SK-N-SH (cell line): ENCODE results near the gene TRIM9. TPM values are rescaled to one million over a fixed set of nuclear protein-coding genes. Genes with fewer than 3 reads are reported as not detected.
"Not testable (repeated sequence)": the region's sequence is repeated elsewhere in the genome, so short reads cannot be mapped to it uniquely, and the experiment has no call there.

ENCODE experiments used
- CTCF ChIA-PET: fragments of 300-600, 350-600 bp; formaldehyde crosslinking; extraction: SDS; loops from one replicate; lab custom pipeline; 2021; lab: Yijun Ruan, JAX
- POLR2A ChIA-PET: fragments of 350-600 bp; sonication (Branson Sonifier 250); formaldehyde crosslinking; extraction: SDS; loops from one replicate; lab custom pipeline; 2020; ENCODE audit warnings: antibody characterized with exemption, inconsistent platforms; lab: Yijun Ruan, JAX
- DNase-seq: peaks from one replicate; pipeline ENCODE4 v3.0.0; 2012
- H2AFZ ChIP-seq: fragments of 200-600 bp; sonication (generic); 2 replicates; pipeline ENCODE4 v1.8.1; 2016; ENCODE audit warnings: antibody characterized with exemption, mild to moderate bottlenecking, low read depth
- H3F3A ChIP-seq: fragments of 200-600 bp; sonication (generic); replicated peaks from 2 replicates; pipeline ENCODE3; 2016; ENCODE audit warnings: antibody characterized with exemption, mild to moderate bottlenecking; ENCODE audit not compliant: insufficient read depth
- H3K27ac ChIP-seq, 2 experiments: fragments of 200-500 bp in 1 of 2; fragments of 200-600 bp in 1 of 2; sonication (Bioruptor generic) in 1 of 2; sonication (generic), shearing (Covaris generic) in 1 of 2; 2 replicates each; pipeline versions ENCODE4 v1.5.1 to v1.6.1; 2014 to 2016; ENCODE audit warnings: low read depth in 2 of 2, inconsistent platforms in 1 of 2, low read length in 1 of 2, mild to moderate bottlenecking in 1 of 2, mixed read lengths in 1 of 2
- H3K27me3 ChIP-seq: fragments of 200-600 bp; sonication (generic), shearing (Covaris generic); 2 replicates; pipeline ENCODE4 v1.6.1; 2016; ENCODE audit warnings: mixed run types; ENCODE audit not compliant: insufficient read depth
- H3K36me3 ChIP-seq, 2 experiments: fragments of 200-500 bp in 1 of 2; fragments of 200-600 bp in 1 of 2; sonication (Bioruptor generic) in 1 of 2; sonication (generic) in 1 of 2; replicated peaks in 1 of 2; 2 replicates each; pipeline versions ENCODE3 to v1.5.1; 2014 to 2016; ENCODE audit warnings: low read length in 1 of 2, mild to moderate bottlenecking in 1 of 2; ENCODE audit not compliant: insufficient read depth in 2 of 2, control insufficient read depth in 1 of 2
- H3K4me1 ChIP-seq, 2 experiments: fragments of 200-500 bp in 1 of 2; fragments of 200-600 bp in 1 of 2; sonication (Bioruptor generic) in 1 of 2; sonication (generic), shearing (Covaris generic) in 1 of 2; 2 replicates each; pipeline versions ENCODE4 v1.5.1 to v1.6.1; 2014 to 2016; ENCODE audit warnings: low read depth in 1 of 2, low read length in 1 of 2, mixed run types in 1 of 2; ENCODE audit not compliant: insufficient read depth in 2 of 2, control insufficient read depth in 1 of 2
- H3K4me2 ChIP-seq: fragments of 200-600 bp; sonication (generic), shearing (Covaris generic); 2 replicates; pipeline ENCODE4 v1.6.1; 2017; ENCODE audit warnings: mixed run types
- H3K4me3 ChIP-seq, 2 experiments: fragments of 200-500 bp in 1 of 2; fragments of 200-600 bp in 1 of 2; sonication (Bioruptor generic) in 1 of 2; sonication (generic), shearing (Covaris generic) in 1 of 2; 2 replicates each; pipeline versions ENCODE4 v1.5.1 to v1.8.1; 2014 to 2016; ENCODE audit warnings: low read depth in 2 of 2, inconsistent platforms in 1 of 2, low read length in 1 of 2, mild to moderate bottlenecking in 1 of 2, mixed read lengths in 1 of 2, moderate library complexity in 1 of 2
- H3K79me2 ChIP-seq: fragments of 200-600 bp; sonication (generic); 2 replicates; pipeline ENCODE4 v1.8.1; 2017; ENCODE audit warnings: mild to moderate bottlenecking; ENCODE audit not compliant: insufficient read depth
- H3K9ac ChIP-seq: fragments of 200-600 bp; sonication (generic); 2 replicates; pipeline ENCODE4 v1.6.1; 2017; ENCODE audit warnings: mixed run types
- H3K9me2 ChIP-seq: fragments of 200-600 bp; sonication (generic); 2 replicates; pipeline ENCODE4 v1.6.1; 2017; ENCODE audit warnings: mixed run types
- H3K9me3 ChIP-seq: fragments of 200-600 bp; sonication (generic); 2 replicates; pipeline ENCODE4 v1.6.1; 2017; ENCODE audit warnings: mixed run types, mild to moderate bottlenecking, moderate library complexity
- H4K20me1 ChIP-seq: fragments of 200-600 bp; sonication (generic); 2 replicates; pipeline ENCODE4 v1.6.1; 2017; ENCODE audit warnings: mild to moderate bottlenecking, mixed run types; ENCODE audit not compliant: insufficient read depth
- EZH2phosphoT487 ChIP-seq: fragments of 200-600 bp; sonication (generic); IDR thresholded peaks from 2 replicates; pipeline ENCODE4 v1.6.1; 2017; ENCODE audit warnings: low read depth, mixed run types, mild to moderate bottlenecking, antibody characterized with exemption, moderate library complexity, borderline replicate concordance
- FOXM1 ChIP-seq: IDR thresholded peaks from 2 replicates; pipeline ENCODE4 v1.4.0; 2012; ENCODE audit warnings: low read depth, mild to moderate bottlenecking
- GATA2 ChIP-seq: sonication (generic); formaldehyde crosslinking; IDR thresholded peaks from 2 replicates; pipeline ENCODE4 v1.5.0; 2020; ENCODE audit warnings: mild to moderate bottlenecking, missing genetic modification reagents
- MXI1 ChIP-seq: IDR thresholded peaks from 2 replicates; pipeline ENCODE4 v1.6.1; 2012; ENCODE audit warnings: mild to moderate bottlenecking, low read depth, low read length, improper control_type of control experiment
- NFIC ChIP-seq: IDR thresholded peaks from 2 replicates; pipeline ENCODE4 v1.4.0; 2012; ENCODE audit warnings: borderline replicate concordance
- POLR2AphosphoS5 ChIP-seq: IDR thresholded peaks from 2 replicates; pipeline ENCODE4 v1.6.1; 2012; ENCODE audit warnings: low read depth, low read length
- RAD21 ChIP-seq: IDR thresholded peaks from 2 replicates; pipeline ENCODE4 v1.6.1; 2012; ENCODE audit warnings: mild to moderate bottlenecking, low read length
- RCOR1 ChIP-seq: fragments of 150-350 bp; IDR thresholded peaks from 2 replicates; pipeline ENCODE4 v1.6.1; 2017; ENCODE audit warnings: antibody characterized with exemption, low read length
- RFX5 ChIP-seq: IDR thresholded peaks from 2 replicates; pipeline ENCODE4 v1.6.1; 2012; ENCODE audit warnings: mild to moderate bottlenecking, improper control_type of control experiment, low read length
- SIN3A ChIP-seq: IDR thresholded peaks from 2 replicates; pipeline ENCODE4 v1.6.1; 2012; ENCODE audit warnings: low read depth, mild to moderate bottlenecking, low read length, moderate library complexity, borderline replicate concordance
- SMC3 ChIP-seq: IDR thresholded peaks from 2 replicates; pipeline ENCODE4 v1.6.1; 2012; ENCODE audit warnings: low read depth, low read length, improper control_type of control experiment
- TAF1 ChIP-seq: IDR thresholded peaks from 2 replicates; pipeline ENCODE4 v1.6.1; 2012; ENCODE audit warnings: low read depth, mild to moderate bottlenecking, low read length, moderate library complexity, borderline replicate concordance
- TCF12 ChIP-seq: IDR thresholded peaks from 2 replicates; pipeline ENCODE4 v1.4.0; 2012
- WGBS: methylation state at CpG from one replicate; pipeline ENCODE4 v1.1.6; 2017; ENCODE audit warnings: low lambda C conversion rate; 5-methylcytosine and 5-hydroxymethylcytosine counted together
- polyA plus RNA-seq, 3 experiments: library from polyadenylated mRNA; depleted of rRNA; stranded (reverse); fragments of >200 nt; gene quantifications; 2 replicates each; pipeline ENCODE4 v1.2.3, GENCODE V29; 2012
- TF ChIP-seq, protein P1 (sequence below): IDR thresholded peaks from 2 replicates; pipeline ENCODE4; 2012
- TF ChIP-seq, protein P2 (sequence below): IDR thresholded peaks from 2 replicates; pipeline ENCODE4 v1.6.1; 2012; ENCODE audit warnings: mild to moderate bottlenecking, low read depth, low read length, moderate library complexity

The TRIM9 gene
- polyA plus RNA-seq, 1 of the 3 experiments (the other 2 are of a cell fraction) = 3.9 TPM

DNA sequence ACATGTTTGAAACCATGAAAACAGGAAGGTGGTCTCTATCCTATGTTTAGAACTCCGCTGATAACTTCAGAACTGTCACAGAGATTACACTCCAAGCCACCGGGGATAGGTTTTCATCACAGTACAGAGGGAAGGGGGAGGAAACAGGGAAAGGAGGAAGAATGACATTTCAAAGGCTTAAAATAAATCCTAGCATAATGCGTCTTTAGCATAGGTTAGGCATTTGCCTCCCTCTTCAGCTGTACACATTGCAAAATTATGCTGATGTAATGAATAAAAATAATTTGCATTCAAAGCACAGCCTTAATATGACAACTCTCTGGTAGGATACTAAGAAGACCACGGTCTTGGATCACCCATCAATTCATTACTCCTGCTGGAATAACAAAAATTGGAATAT is 96.3 kb downstream of the TRIM9 start:
- H3K4me1 ChIP-seq = peaks cover 0 to under 1% of the 10 kb centered on the region in 2 experiments; a peak in 2 of 4 replicates
- H3K27me3 ChIP-seq = no peaks in the 10 kb centered on the region
- TF ChIP-seq NFIC = no peak
- TF ChIP-seq, protein P1, sequence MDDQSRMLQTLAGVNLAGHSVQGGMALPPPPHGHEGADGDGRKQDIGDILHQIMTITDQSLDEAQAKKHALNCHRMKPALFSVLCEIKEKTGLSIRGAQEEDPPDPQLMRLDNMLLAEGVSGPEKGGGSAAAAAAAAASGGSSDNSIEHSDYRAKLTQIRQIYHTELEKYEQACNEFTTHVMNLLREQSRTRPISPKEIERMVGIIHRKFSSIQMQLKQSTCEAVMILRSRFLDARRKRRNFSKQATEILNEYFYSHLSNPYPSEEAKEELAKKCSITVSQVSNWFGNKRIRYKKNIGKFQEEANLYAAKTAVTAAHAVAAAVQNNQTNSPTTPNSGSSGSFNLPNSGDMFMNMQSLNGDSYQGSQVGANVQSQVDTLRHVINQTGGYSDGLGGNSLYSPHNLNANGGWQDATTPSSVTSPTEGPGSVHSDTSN = no peak
- H3K9me3 ChIP-seq = no peaks in the 10 kb centered on the region
- WGBS = 91% methylated on average over 4 of the region's 4 CpGs
- POLR2A ChIA-PET = no interaction called here
- no peaks in the 10 kb centered on the region for H3F3A ChIP-seq
- DNase-seq = no peak
- CTCF ChIA-PET = interaction anchor here (1.7 kb wide), 1 partner anchor 43 kb away, joined by 5 read pairs; no protein-coding TSS in a partner anchor
- H3K9ac ChIP-seq = no peak overlapping the region
- H3K79me2 ChIP-seq = no peaks in the 10 kb centered on the region
- no peak overlapping the region for H3K4me3 ChIP-seq
- no peaks in the 10 kb centered on the region for H4K20me1 ChIP-seq
- H3K27ac ChIP-seq = no peak overlapping the region
- no peak overlapping the region for H2AFZ ChIP-seq
- no peak overlapping the region for H3K4me2 ChIP-seq
- no peaks in the 10 kb centered on the region for H3K36me3 ChIP-seq
- H3K9me2 ChIP-seq = no peaks in the 10 kb centered on the region

GRCh38 chr14:50997712-50998111 is 97.2 kb downstream of the TRIM9 start:
- 70% methylated on average over 9 of the region's 9 CpGs for WGBS
- Histone ChIP-seq H3K27me3 (no peaks in the 10 kb centered on the region), H2AFZ (no peak overlapping the region), H4K20me1 (no peaks in the 10 kb centered on the region), H3K9me3 (no peaks in the 10 kb centered on the region), H3F3A (no peaks in the 10 kb centered on the region), H3K79me2 (no peaks in the 10 kb centered on the region), H3K27ac (no peak overlapping the region), H3K4me3 (no peak overlapping the region), H3K9ac (no peak overlapping the region), H3K36me3 (no peaks in the 10 kb centered on the region), H3K9me2 (no peaks in the 10 kb centered on the region), H3K4me1 (no peaks in the 10 kb centered on the region), H3K4me2 (no peak overlapping the region)
- POLR2A ChIA-PET = no interaction called here
- TF ChIP-seq, protein P2, sequence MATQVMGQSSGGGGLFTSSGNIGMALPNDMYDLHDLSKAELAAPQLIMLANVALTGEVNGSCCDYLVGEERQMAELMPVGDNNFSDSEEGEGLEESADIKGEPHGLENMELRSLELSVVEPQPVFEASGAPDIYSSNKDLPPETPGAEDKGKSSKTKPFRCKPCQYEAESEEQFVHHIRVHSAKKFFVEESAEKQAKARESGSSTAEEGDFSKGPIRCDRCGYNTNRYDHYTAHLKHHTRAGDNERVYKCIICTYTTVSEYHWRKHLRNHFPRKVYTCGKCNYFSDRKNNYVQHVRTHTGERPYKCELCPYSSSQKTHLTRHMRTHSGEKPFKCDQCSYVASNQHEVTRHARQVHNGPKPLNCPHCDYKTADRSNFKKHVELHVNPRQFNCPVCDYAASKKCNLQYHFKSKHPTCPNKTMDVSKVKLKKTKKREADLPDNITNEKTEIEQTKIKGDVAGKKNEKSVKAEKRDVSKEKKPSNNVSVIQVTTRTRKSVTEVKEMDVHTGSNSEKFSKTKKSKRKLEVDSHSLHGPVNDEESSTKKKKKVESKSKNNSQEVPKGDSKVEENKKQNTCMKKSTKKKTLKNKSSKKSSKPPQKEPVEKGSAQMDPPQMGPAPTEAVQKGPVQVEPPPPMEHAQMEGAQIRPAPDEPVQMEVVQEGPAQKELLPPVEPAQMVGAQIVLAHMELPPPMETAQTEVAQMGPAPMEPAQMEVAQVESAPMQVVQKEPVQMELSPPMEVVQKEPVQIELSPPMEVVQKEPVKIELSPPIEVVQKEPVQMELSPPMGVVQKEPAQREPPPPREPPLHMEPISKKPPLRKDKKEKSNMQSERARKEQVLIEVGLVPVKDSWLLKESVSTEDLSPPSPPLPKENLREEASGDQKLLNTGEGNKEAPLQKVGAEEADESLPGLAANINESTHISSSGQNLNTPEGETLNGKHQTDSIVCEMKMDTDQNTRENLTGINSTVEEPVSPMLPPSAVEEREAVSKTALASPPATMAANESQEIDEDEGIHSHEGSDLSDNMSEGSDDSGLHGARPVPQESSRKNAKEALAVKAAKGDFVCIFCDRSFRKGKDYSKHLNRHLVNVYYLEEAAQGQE = no peak
- TF ChIP-seq SMC3 (no peak), GATA2 (CRISPR knock-in tag) (no peak), POLR2AphosphoS5 (no peak), RAD21 (no peak), MXI1 (no peak), SIN3A (no peak), RCOR1 (no peak), TAF1 (no peak), FOXM1 (no peak), EZH2phosphoT487 (no peak), TCF12 (0 out of 2 replicates have a peak, but pooled peaks have one; percentile 33), RFX5 (no peak)
- TF ChIP-seq, protein P1 = peak; percentile 29; the same call in 1 of the 2 replicates
- no peak for DNase-seq
- CTCF ChIA-PET = no interaction called here

DNA sequence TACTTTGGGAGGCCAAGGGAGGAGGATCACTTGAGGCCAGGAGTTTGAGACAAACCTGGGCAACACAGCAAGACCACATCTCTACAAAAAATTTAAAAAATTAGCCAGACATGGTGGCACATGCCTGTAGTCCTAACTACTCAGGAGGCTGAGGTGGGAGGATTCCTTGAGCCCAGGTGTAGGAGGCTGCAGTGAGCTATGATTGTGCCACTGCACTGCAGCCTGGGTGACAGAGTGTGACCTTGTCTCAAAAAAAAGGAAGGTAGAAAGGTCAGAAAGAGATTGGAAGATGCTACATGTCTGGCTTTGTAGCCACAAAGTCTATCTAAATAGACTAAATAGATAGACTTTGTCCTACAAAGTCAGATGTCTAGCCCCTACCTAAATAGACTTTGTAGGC is 100.7 kb downstream of the TRIM9 start:
- H3K9me3 ChIP-seq, H3F3A ChIP-seq, H2AFZ ChIP-seq, DNase-seq, H4K20me1 ChIP-seq, H3K27me3 ChIP-seq, CTCF ChIA-PET, H3K4me2 ChIP-seq, H3K9ac ChIP-seq, H3K9me2 ChIP-seq, H3K36me3 ChIP-seq, POLR2A ChIA-PET, H3K27ac ChIP-seq, H3K4me1 ChIP-seq, H3K4me3 ChIP-seq, H3K79me2 ChIP-seq: not testable (repeated sequence)
